Measurements from ENCODE around the gene GEMIN5. TPM values are rescaled to one million over a fixed set of nuclear protein-coding genes. Genes with fewer than 3 reads are reported as not detected.

Gene GEMIN5
- total RNA-seq, 4 donors from 2014 or later: 19.4 to 27.7 (median 22.9) TPM

GRCh38 chr5:154860765-154861164 lies 77.2 kb downstream of the GEMIN5 start:
- no peak for TF ChIP-seq CTCF (IDR thresholded peaks at IDR 0.05; ENCODE audit: low read depth)

GRCh38 chr5:154860123-154860522 lies 77.9 kb downstream of the GEMIN5 start:
- no peak for TF ChIP-seq CTCF (IDR thresholded peaks at IDR 0.05; ENCODE audit: low read depth)

GRCh38 chr5:154858972-154859871 lies 78.8 kb downstream of the GEMIN5 start:
- no peak for TF ChIP-seq CTCF (IDR thresholded peaks at IDR 0.05; ENCODE audit: low read depth)

GRCh38 chr5:154858297-154858971 lies 79.6 kb downstream of the GEMIN5 start, which contains the start of gene CNOT8:
TSS of gene CNOT8 (plus strand) at chr5:154858627. CDS start at chr5:154863279, 4,652 bp downstream.
- no peak for TF ChIP-seq CTCF (IDR thresholded peaks at IDR 0.05; ENCODE audit: low read depth)

GRCh38 chr5:154857530-154858296 lies 80.3 kb downstream of the GEMIN5 start:
- TF ChIP-seq CTCF (IDR thresholded peaks at IDR 0.05; ENCODE audit: low read depth): no peak

GRCh38 chr5:154851351-154851750 lies 86.7 kb downstream of the GEMIN5 start:
- no peak for TF ChIP-seq CTCF (IDR thresholded peaks at IDR 0.05; ENCODE audit: low read depth)
